HG03097 (cell line): Measurements from ENCODE around the gene FAM120C.

Experiments used
- ATAC-seq: cut with Tn5 transposase; IDR thresholded peaks from one replicate; pipeline ENCODE4 v1.9.1; 2021; ENCODE audit not compliant: unreplicated experiment, low FRiP score

The FAM120C gene

GRCh38 chrX:54043056-54043455 lies 140.0 kb downstream of the FAM120C start:
- no peak for ATAC-seq

DNA sequence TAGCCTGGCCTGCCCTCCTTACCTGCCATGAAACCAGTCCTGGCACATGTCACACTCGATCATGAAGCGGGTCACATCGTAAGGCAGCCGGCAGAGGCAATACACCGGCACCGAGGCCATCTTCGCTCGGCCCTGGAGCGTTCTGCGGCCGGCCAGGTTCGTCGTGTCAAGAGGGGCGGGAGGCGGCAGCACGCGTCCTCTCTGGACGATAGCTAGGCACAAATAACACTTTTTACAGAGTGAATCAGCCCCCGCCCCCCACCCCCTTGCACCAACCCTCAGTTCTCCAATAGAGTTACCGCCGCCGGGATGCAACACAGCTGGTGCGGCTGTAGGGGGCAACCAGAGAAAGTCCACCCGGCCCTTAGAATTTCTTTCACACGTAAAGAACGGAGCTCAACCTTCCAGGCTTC lies 140.4 kb downstream of the FAM120C start:
- ATAC-seq = no peak

GRCh38 chrX:54030329-54030728 lies 152.7 kb downstream of the FAM120C start:
- no peak for ATAC-seq

GRCh38 chrX:54029529-54030143 lies 153.4 kb downstream of the FAM120C start:
- no peak for ATAC-seq

DNA sequence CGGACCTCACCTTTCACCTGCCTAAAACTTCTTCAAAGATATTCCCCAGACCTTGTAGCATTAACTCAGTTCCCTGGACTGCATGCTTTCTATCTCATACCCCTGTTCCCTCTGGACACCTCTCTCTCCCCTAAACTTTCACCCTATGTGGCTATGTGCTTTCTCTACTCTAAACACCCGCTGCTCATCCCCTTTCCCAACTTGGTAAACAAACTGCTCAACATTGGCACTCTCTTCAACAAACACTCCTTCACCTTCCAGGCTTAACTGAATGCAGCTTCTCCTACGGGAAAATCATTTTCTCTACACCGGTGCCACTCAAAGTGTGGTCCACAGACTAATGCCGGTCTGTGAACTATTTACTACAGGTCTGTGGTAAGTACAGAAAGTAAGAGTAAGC lies 158.7 kb downstream of the FAM120C start:
- no peak for ATAC-seq
